Left ventricle myocardium inferior (tissue), 1 donor: ENCODE measurements around the gene ZNRF4. TPM values are rescaled to one million over a fixed set of nuclear protein-coding genes. Genes with fewer than 3 reads are reported as not detected.
"Not testable (repeated sequence)": the region's sequence is repeated elsewhere in the genome, so short reads cannot be mapped to it uniquely, and the experiment has no call there.

Source experiments
- DNase-seq: peaks from one replicate; pipeline ENCODE4 v3.0.0-alpha.2; 2020
- H3K27ac ChIP-seq: fragments of 200-600 bp; replicated peaks from 2 replicates; pipeline ENCODE4 v1.8.0; 2021
- H3K27me3 ChIP-seq: fragments of 200-600 bp; 2 replicates; pipeline ENCODE4 v1.8.0; 2021; ENCODE audit warnings: low read depth
- H3K36me3 ChIP-seq: fragments of 200-600 bp; 2 replicates; pipeline ENCODE4 v1.8.0; 2021
- H3K4me1 ChIP-seq: fragments of 200-600 bp; 2 replicates; pipeline ENCODE4 v1.8.0; 2021
- H3K4me3 ChIP-seq: fragments of 200-600 bp; 2 replicates; pipeline ENCODE4 v1.8.0; 2021; ENCODE audit warnings: mild to moderate bottlenecking, moderate library complexity
- H3K9me3 ChIP-seq: fragments of 200-600 bp; replicated peaks from 2 replicates; pipeline ENCODE4 v1.8.0; 2021
- CTCF ChIP-seq: fragments of 200-600 bp; IDR thresholded peaks from 2 replicates; pipeline ENCODE4 v1.8.0; 2021; ENCODE audit warnings: antibody characterized with exemption, mild to moderate bottlenecking, borderline replicate concordance
- intact Hi-C: fragments of 100-400 bp; cut with micrococcal nuclease; formaldehyde crosslinking; loops from one replicate; pipeline ENCODE4 v1.11.0; 2022
- total RNA-seq: library from RNA; stranded (reverse); fragmentation: NEBNext Ultra II Directional; extraction: Animal tissue kit (Norgen Biotek cat#: 25700); gene quantifications from one replicate; pipeline ENCODE4 v1.2.1, GENCODE V29; 2021
- donor health status: DM: no; HTN: yes; CAD: no; lungs with severe emphysema.

Gene ZNRF4
- total RNA-seq, 1 donor from 2014 or later, result not detected

DNA sequence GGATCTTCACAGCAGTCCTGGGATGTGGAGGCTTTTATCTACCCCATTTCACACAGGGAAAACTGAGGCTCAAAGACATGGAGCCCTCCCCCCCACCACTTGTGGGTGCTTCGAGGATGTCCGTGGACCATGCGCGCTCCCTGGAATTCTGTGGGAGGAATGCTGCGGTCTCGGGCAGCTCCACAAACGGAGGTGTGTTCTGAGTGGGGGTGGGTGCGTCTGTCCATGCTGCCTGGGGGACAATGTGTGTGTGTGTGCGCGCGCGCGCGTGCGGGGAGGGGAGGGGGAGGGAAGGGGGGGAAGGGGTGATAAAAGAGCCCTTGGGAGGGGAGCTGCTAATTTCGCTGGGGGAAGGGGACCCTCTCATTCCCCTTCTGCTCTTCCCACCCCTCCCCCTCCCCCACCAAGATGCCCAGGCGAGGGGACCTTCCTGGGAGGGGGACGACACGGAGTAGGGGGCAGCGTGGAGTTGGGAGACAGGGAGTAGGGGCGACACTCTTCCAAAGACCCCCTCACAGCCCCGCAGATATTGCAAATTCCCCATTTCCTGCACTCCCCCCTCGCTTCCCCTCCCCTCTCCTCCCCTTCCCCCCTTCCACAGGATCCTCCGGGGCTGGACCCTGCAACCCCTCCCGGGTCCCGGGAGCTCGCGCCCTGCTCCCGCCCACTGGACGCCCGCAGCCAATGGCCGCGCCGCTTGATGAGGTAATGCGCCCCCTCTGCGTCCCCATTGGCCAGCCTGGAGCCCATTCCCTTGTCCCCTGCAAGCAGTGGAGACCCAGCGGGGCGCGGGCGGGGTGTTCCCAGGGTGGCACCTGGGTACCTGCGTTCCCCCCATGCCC lies 18.9 kb upstream of the ZNRF4 start:
- no peak for DNase-seq
- H3K4me3 ChIP-seq, result no peak overlapping the region
- intact Hi-C loops, result no loop called here

DNA sequence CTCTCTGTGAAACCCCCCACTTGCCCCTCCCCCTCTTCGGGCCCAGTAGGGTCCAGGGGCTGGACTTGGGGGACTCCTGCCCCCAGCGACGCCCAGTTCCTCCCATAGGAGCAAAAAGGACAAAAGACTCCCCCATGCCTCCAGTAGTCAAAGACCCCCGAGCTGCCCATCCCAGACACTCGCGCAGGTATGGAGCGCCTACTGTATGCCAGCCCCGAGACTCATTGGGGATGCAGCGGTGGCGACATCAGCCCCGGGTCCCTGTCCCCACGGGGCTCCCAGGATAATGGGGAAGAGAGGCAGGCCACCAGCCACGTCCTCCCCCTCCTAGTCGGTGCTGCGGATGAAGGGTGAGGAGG lies 18.3 kb upstream of the ZNRF4 start:
- Histone ChIP-seq H3K4me3 (no peak overlapping the region), H3K9me3 (peaks cover 4% of the 10 kb centered on the region), H3K27me3 (peaks cover 78% of the 10 kb centered on the region), H3K4me1 (no peaks in the 10 kb centered on the region), H3K27ac (no peak overlapping the region), H3K36me3 (no peaks in the 10 kb centered on the region)
- DNase-seq, result no peak
- no peak for TF ChIP-seq CTCF
- intact Hi-C loops, result no loop called here

More for the DNA sequence above, 18.9 kb upstream of the ZNRF4 start:
- Histone ChIP-seq H3K9me3 (peaks cover 4% of the 10 kb centered on the region), H3K27me3 (peaks cover 84% of the 10 kb centered on the region), H3K4me1 (no peaks in the 10 kb centered on the region), H3K36me3 (no peaks in the 10 kb centered on the region), H3K27ac (no peak overlapping the region)
- TF ChIP-seq CTCF, result no peak

- H3K4me3 ChIP-seq, H3K27ac ChIP-seq, H3K9me3 ChIP-seq, DNase-seq, intact Hi-C loops, H3K36me3 ChIP-seq, H3K4me1 ChIP-seq: not testable (repeated sequence)
- peaks cover 72% of the 10 kb centered on the region for H3K27me3 ChIP-seq
Measured at GRCh38 chr19:5438756-5439155, 16.5 kb upstream of the ZNRF4 start.

DNA sequence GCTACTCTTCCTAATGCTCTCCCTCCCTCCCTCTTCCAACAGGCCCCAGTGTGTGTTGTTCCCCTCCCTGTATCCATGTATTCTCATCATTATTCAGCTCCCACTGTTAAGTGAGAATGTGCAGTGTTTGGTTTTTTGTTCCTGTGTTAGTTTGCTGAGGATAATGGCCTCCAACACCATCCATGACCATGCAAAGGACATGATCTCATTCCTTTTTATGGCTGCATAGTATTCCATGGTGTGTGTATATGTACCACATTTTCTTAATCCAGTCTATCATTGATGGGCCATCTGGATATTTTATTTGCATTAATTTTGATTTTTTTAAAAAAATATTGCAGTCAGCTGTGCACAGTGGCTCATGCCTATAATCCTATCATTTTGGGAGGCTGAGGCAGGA lies 15.8 kb upstream of the ZNRF4 start:
- Histone ChIP-seq H3K4me3 (no peak overlapping the region), H3K27ac (no peak overlapping the region), H3K4me1 (no peaks in the 10 kb centered on the region), H3K9me3 (peaks cover 3% of the 10 kb centered on the region), H3K27me3 (peaks cover 74% of the 10 kb centered on the region), H3K36me3 (no peaks in the 10 kb centered on the region)
- intact Hi-C loops, result no loop called here
- DNase-seq, result no peak
- no peak for TF ChIP-seq CTCF

- Histone ChIP-seq H3K27ac (no peak overlapping the region), H3K4me1 (no peaks in the 10 kb centered on the region), H3K27me3 (peaks cover 68% of the 10 kb centered on the region), H3K4me3 (no peak overlapping the region), H3K9me3 (no peaks in the 10 kb centered on the region), H3K36me3 (no peaks in the 10 kb centered on the region)
- no peak for DNase-seq
- intact Hi-C loops, result no loop called here
- TF ChIP-seq CTCF, result no peak
Measured at GRCh38 chr19:5440299-5440698, 14.9 kb upstream of the ZNRF4 start.

GRCh38 chr19:5443723-5444122 lies 11.5 kb upstream of the ZNRF4 start:
- Histone ChIP-seq H3K4me1 (no peaks in the 10 kb centered on the region), H3K36me3 (no peaks in the 10 kb centered on the region), H3K9me3 (no peaks in the 10 kb centered on the region), H3K27ac (no peak overlapping the region), H3K27me3 (peaks cover 64% of the 10 kb centered on the region), H3K4me3 (no peak overlapping the region)
- no peak for TF ChIP-seq CTCF
- intact Hi-C loops, result no loop called here
- DNase-seq, result no peak
